ENCODE results near the gene SYTL3.

Gene SYTL3

GRCh38 chr6:158717341-158718330 is 67.8 kb downstream of the SYTL3 start:
- no peak for DNase-seq (ENCODE audit: low read depth in 4 of 4, low spot score in 1 of 4)

DNA sequence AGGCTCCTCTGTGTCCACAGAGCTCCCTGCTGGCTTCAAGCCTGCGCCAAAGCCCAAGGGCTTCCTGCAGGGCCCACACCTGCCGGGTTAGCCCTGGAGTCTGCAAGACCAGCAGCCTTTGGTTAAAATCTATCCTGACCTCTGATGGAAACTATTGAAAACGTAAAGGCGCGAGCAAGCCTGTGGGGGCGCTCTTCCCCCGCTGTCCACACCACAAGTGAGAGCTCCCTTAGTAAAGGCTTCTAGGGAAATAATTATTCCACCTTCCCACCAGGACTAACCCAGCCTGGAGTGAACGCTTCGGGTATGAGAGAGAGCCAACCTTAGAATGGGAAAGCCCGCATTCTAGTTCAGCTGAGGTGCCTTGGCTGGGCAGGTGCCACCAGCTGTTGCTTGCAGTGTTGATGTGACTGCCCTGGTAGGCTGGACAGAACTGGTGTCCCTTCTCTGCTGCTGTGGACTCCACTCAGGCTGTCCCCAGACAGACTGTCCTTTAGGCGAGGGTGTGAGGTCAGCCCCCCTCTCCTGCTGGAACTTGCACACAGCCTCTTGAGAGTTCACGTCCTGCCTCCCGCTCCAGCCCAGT is 68.7 kb downstream of the SYTL3 start:
- DNase-seq (ENCODE audit: low read depth in 4 of 4, low spot score in 1 of 4) = no peak

DNA sequence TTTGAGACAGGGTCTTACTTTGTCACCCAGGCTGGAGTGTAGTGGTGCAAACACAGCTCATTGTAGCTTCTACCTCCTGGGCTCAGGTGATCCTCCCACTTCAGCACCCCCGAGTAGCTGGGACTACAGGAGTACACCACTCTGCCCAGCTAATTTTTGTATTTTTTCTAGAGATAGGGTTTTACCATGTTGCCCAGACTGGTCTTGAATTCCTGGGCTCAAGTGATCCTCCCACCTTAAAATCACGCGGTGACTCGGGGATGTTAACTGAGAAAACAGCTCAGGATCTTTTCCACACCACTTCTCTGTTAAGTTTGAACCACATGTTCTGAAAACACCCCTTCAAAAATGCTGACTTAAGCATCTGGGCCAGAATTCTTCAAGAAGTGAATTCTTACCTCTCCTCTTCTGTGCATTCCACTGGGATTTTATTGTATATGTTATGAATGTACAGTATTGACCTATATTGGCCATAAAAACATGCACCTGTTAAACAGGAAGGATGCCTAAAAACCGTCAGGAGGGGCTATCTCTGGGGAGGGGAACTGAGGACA is 72.4 kb downstream of the SYTL3 start:
- DNase-seq (ENCODE audit: low read depth in 4 of 4, low spot score in 1 of 4) = no peak

GRCh38 chr6:158725704-158726103 is 75.8 kb downstream of the SYTL3 start:
- DNase-seq (ENCODE audit: low read depth in 4 of 4, low spot score in 1 of 4) = no peak

GRCh38 chr6:158729906-158730540 is 80.2 kb downstream of the SYTL3 start:
- no peak for DNase-seq (ENCODE audit: low read depth in 4 of 4, low spot score in 1 of 4)

DNA sequence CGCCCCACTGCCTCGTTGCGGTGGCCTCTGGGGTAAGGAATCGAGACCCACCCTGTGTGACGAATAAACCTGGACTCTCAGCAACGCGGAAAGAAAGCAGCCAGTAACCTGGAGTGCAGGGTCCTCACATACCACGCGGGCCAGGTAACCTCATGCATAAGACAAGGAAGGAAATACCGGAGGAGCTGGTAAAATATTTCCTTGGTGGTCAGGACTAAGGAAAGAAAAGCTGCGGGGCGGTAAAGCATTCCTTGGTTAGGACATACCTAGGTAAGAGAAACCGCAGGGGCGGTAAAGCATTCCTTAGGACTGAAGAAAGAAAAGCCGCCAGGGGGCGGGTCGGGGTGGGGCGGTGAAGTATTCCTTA is 80.7 kb downstream of the SYTL3 start:
- DNase-seq (ENCODE audit: low read depth in 4 of 4, low spot score in 1 of 4) = no peak

DNA sequence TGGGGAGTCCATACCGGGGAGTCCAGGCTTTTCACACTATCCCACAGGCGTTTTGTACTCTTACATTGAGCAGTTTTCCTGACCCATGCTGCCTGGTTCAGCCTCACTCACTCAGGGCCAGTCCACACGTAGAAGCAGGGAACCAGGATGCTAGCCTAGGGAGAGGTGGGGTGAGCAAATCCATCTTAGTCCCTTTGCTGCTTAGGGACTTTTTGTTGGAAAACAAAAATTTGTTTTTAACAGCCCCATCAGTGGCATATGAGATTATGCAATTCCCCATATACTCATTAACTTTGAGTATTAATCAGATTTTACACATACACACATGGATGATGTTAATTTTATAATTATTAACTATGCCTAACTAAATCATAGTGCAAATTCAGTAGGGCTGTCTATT is 85.2 kb downstream of the SYTL3 start:
- no peak for DNase-seq (ENCODE audit: low read depth in 4 of 4, low spot score in 1 of 4)

DNA sequence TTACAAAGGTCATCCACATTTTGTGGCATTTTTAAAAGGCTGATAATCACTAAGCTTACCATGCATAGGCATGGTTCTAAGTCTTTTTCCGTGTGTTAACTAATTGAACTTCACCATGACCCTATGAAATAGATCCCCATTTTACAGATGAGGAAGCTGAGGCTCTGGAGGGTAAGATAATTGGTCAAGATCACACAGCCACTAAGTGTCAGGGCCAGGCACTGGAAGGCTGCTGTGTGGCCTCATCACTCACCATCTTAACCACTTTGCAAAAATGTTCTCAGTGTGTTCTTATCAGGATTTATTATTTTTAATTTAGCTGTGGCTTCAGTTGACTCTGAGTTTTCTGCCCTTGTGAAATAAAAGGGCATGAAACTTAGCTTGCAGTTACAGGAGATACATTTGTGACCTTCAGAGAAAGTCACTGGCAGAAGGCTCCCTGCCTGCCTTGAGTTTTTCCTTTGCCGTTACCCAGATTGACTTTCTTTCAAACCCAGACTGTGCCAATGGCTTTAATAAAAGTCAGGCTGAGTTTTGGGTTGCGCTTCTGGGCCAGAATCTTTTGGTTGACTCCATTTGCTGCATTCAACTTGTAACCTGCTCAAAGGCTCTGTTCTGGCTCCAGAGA is 87.3 kb downstream of the SYTL3 start:
- DNase-seq (ENCODE audit: low read depth in 4 of 4, low spot score in 1 of 4) = no peak

GRCh38 chr6:158737710-158738615 is 88.1 kb downstream of the SYTL3 start:
- no peak for DNase-seq (ENCODE audit: low read depth in 4 of 4, low spot score in 1 of 4)

- DNase-seq (ENCODE audit: low read depth in 4 of 4, low spot score in 1 of 4) = no peak
Observed at GRCh38 chr6:158739673-158740072, 89.8 kb downstream of the SYTL3 start.

DNA sequence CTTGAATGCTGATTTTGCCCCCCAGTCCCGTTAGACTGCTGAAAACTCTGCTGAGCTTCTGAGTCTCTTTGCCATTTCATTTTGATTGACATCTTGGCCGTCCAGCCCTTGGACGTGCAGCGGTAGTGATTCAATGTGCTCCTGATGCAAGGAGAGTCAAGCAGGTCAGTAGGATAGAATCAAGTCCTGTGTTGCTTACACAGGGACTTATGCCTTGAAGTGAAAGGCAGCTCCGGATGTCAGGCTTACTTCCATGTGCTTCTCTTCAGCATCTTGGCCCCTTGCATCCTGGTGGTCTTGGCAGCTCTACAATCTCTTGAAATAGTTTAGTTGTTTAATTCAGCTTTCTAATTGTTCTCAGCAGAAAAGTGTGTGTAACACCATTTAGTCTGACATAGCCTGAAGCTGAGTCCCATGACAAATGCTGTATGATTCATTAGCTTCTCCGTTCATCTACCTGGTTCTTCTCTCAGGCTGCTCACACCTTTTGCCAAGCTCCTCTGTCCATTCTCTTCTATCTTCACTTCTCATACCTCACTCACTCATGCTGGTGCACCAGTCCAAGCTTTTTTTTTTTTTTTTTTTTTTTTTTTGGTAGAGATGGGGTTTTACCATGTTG is 93.3 kb downstream of the SYTL3 start:
- DNase-seq (ENCODE audit: low read depth in 4 of 4, low spot score in 1 of 4) = no peak

DNA sequence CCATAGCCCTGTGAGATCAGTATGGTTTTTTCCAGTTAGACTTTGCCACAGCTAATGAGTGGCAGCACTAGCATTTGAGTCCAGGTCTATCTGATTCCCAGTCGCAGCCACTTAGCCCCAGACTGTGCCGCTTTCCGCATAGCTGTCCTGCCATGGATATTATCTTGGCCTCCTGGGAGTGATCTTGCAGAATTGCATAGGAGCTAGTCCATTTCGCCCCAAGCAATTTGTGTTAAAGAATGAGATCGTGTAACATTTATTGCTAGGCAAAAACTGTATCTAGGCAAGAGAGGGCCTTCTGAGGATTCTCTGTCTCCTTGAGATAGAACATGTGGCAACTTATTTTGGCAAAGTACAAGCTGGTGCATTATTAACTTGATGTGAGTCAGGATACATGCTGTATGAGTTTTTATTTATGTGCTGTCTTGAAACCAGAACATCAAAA is 95.2 kb downstream of the SYTL3 start:
- no peak for DNase-seq (ENCODE audit: low read depth in 4 of 4, low spot score in 1 of 4)

DNA sequence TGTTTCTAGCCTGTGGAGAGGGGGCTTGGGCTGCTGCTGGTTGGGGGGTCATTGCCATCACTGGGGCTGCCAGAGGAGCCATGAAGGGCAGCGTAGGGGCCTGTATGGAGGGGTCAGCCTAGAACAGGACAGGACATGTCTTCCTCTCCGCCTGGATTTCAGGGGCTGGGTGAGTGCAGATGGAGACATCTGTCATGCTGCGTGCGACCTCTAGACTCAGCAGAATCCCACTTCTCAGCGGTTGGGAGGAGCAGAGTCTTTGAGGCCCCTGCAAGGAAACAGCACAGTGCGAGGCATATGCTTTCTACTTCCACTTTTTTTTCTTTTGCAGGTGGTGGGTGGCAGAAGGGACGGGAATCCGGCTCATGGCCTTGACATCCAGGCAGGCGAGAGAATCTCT is 101.4 kb downstream of the SYTL3 start:
- DNase-seq (ENCODE audit: low read depth in 4 of 4, low spot score in 1 of 4) = no peak

DNA sequence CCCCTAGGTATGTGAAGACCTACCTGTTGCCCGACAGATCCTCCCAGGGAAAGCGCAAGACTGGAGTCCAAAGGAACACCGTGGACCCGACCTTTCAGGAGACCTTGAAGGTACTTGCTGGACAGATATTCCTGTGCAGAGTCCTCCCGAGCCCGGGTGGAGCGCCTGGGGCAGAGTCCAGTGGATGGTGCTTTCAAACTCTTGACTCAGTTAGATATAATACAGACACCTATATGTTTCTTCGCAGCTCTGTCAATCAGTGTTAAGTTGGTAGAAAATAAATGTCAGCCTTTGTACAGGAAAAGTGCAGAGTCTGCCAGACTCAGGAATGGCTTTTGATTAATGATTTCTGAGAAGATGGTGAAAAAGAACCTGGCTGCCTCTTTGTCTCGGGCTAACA is 102.1 kb downstream of the SYTL3 start:
- no peak for DNase-seq (ENCODE audit: low read depth in 4 of 4, low spot score in 1 of 4)

DNA sequence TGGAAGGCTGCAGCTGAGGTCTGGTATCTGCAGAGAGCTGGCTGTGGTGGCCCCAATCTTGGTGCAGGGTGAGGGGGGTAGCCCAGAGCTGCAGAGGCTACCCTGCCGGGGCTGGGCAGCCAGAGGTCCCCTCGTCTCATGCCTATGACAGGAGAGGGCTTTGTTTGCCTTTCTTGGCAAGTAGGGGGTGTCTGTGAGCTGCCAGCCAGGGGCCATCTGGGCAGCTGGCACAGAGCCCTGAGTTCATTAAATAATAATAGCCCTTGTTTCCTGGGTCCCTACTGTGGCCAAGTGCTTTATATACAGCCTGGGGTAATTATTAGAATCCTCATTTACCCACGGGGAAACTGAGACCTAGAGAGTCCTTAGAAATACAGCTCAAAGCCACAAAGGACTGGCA is 102.8 kb downstream of the SYTL3 start:
- DNase-seq (ENCODE audit: low read depth in 4 of 4, low spot score in 1 of 4) = no peak

DNA sequence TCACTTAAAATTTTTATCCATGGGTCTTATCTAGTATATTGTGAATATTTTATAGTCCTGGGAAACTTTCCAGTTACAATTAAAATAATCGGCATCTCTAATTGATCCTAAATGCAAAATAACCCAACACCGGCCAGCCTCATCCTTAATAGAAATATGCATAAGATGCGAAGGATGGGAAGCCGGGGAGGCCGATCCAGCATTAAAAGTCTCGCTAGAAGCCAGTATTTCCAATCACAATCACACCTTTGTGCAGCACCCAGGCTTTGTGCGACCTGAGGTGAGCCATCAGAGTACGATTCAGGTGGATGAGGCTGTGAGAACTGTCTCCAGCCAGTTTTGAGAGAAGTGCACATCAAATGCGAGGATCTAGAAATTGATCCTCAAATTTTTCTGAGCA is 104.0 kb downstream of the SYTL3 start:
- DNase-seq (ENCODE audit: low read depth in 4 of 4, low spot score in 1 of 4) = no peak

DNA sequence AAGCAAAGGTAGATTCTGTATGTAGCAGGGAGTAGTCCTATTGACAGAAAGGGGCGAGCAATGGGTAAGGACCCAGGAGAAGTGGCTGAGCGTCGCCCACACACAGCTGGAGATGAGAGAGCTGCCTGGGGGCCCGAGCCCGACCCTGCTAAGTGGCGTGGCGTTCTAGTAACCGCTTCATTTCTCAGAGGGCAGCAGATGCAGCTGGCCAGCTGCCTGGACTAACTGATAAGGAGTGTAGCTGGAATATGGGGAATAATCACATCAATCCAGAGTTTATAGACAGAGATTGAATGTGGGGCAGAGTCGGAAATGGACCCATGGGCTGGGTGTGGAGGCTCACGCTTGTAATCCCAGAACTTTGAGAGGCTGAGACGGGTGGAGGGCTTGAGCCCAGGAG is 104.9 kb downstream of the SYTL3 start:
- DNase-seq (ENCODE audit: low read depth in 4 of 4, low spot score in 1 of 4) = no peak

GRCh38 chr6:158755636-158756035 is 105.8 kb downstream of the SYTL3 start:
- no peak for DNase-seq (ENCODE audit: low read depth in 4 of 4, low spot score in 1 of 4)

- DNase-seq (ENCODE audit: low read depth in 4 of 4, low spot score in 1 of 4) = no peak
Observed at GRCh38 chr6:158756126-158756525, 106.3 kb downstream of the SYTL3 start.

All from stimulated activated CD4-positive, alpha-beta T cell treated with anti-CD3 and anti-CD28 coated beads, Interleukin-1b, Interleukin-23, amount 100 ng/mL, for 24 hours (primary cell).